LoVo (cell line): ENCODE results near the gene CCNG2.
A peak's percentile ranks its signal among the peaks of the same experiment; 100 is the strongest.

ENCODE experiments used
- DNase-seq: peaks from one replicate; pipeline ENCODE4 v3.0.0-alpha.2; 2016; ENCODE audit warnings: low spot score

The CCNG2 gene

GRCh38 chr4:77203380-77204197 is 46.6 kb downstream of the CCNG2 start:
- peak; percentile 54 for DNase-seq

- DNase-seq: no peak
These were observed 47.6 kb downstream of the CCNG2 start for GRCh38 chr4:77204621-77205020.

DNA sequence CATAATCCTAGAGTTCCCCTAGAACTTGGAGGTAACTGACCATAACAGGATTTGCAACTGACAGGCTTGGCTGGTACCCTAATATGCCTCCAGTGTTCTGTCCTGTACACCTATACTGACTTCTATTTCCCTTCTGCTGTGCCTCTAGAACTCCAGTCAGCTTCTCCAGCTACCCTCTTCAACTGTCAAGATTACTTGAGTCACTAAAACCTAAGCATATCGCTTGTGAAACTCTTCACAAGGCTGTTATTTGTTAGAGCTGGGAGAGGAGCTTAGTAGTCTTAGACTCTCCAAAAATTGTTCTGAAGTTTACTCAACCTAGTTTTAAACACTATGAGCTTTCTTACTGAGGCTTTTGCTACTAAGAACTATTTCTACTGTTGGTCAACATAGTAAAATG is 52.0 kb downstream of the CCNG2 start:
- DNase-seq: no peak

- no peak for DNase-seq
These were observed 52.9 kb downstream of the CCNG2 start for GRCh38 chr4:77209936-77210335.

- DNase-seq: no peak
These were observed 58.1 kb downstream of the CCNG2 start for GRCh38 chr4:77215107-77215506.

DNA sequence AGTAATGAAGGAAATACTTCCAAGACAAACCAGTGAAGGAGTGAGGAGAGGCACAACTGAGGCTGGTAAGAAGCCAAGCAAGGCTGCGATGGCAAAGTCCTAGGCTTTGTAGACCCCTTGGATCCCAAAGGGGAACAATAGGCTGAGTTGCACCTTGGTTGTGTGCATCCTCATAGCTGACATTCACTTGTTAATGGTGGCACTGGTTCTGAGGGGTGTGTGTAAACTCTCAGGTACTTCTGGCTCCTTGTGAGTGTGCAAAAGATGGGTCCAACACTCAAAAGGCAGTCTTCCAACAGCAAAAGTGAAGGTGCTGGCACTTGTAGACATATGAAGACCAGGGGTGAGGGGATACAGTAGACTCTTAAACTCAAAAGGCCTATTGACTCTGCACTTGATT is 60.5 kb downstream of the CCNG2 start:
- no peak for DNase-seq

DNA sequence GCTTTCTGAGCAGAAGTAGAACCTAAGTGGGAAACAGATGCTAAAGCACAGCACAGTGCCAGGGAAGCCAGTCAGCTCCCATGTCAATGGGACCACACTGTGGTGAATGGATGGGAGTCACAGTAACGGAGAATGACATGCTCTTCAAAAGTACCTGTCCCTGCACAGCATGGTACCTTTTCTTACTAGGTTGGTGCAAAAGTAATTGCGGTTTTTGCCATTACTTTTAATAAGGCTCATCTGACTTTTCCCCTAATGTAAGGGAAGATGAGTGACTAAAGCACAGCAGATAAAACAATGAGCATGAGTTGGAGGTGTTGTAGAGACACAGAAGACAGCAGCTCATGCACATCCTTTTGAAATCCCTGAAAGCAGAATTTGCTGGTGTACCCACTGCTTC is 62.3 kb downstream of the CCNG2 start:
- no peak for DNase-seq
